Astrocyte of the spinal cord (primary cell): ENCODE results near the gene APEX1.
"Not testable (repeated sequence)": the region's sequence is repeated elsewhere in the genome, so short reads cannot be mapped to it uniquely, and the experiment has no call there.

ENCODE experiments used
- DNase-seq: peaks from one replicate; pipeline ENCODE4 v3.0.0; 2011; ENCODE audit warnings: low read depth, low spot score
- H3K4me3 ChIP-seq: 2 replicates; pipeline ENCODE4 v1.5.1; 2011; ENCODE audit warnings: low read depth, mild to moderate bottlenecking, low read length, moderate library complexity
- CTCF ChIP-seq: IDR thresholded peaks from 2 replicates; pipeline ENCODE4 v1.5.1; 2012; ENCODE audit warnings: low read depth, mild to moderate bottlenecking, low read length, inconsistent platforms
- in situ Hi-C: cut with HindIII; loops from 2 replicates; pipeline ENCODE4 v1.10.0; 2017; ENCODE audit warnings: low sequenced_read_pairs

APEX1 gene

GRCh38 chr14:20446889-20447288, 8.1 kb upstream of the APEX1 start:
- H3K4me3 ChIP-seq: no peak overlapping the region
- in situ Hi-C loops: no loop called here
- no peak for DNase-seq
- TF ChIP-seq CTCF: no peak

DNA sequence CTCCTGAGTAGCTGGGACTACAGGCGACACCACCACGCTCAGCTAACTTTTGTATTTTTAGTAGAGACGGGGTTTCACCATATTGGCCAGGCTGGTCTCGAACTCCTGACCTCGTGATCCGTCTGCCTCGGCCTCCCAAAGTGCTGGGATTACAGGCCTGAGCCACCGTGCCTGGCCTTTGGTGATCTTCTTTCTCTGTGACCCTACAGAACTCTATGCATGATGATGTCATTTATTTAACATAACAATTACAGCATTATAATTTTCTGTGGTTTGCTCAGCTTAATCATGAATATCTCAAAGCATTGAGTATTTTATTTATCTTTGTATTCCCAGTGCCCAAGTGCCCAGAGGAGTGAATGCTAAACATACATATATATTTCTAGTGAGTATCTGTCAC, 2.2 kb upstream of the APEX1 start:
- DNase-seq, H3K4me3 ChIP-seq, in situ Hi-C loops: not testable (repeated sequence)

DNA sequence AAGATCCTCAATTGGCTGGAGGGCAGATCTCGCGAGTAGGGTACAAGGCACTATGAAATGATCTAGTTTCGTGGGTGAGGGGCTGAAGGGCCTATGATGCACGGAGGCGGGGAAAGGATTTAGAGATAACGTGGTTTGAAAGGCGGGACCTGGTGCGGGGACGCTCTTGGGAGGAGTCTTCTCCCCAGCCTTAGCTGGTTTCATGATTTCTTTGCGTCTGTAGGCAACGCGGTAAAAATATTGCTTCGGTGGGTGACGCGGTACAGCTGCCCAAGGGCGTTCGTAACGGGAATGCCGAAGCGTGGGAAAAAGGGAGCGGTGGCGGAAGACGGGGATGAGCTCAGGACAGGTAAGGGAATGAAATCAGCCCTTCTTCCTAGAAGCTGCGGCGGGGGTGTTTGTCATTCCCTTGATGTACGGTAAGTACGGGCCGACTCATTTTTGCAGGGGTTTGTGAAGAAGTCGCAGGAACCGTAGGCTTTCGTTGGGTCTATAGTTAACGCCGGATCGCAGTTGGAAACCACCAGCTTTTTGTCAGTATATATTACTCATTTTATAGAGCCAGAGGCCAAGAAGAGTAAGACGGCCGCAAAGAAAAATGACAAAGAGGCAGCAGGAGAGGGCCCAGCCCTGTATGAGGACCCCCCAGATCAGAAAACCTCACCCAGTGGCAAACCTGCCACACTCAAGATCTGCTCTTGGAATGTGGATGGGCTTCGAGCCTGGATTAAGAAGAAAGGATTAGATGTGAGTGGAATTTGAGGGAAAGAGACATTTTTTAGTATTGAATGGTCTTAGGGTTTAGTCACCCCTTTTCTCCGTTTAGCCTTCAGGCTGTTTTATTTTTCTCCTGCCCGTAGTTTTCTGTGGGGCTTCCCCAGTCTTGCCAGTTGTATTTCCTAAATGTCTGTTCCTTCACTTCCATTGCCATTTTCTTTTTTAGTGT, 602 bp downstream of the APEX1 start:
- TF ChIP-seq CTCF: no peak
- peak overlapping the region; percentile 95 for H3K4me3 ChIP-seq
- in situ Hi-C loops: no loop called here
- DNase-seq: no peak

DNA sequence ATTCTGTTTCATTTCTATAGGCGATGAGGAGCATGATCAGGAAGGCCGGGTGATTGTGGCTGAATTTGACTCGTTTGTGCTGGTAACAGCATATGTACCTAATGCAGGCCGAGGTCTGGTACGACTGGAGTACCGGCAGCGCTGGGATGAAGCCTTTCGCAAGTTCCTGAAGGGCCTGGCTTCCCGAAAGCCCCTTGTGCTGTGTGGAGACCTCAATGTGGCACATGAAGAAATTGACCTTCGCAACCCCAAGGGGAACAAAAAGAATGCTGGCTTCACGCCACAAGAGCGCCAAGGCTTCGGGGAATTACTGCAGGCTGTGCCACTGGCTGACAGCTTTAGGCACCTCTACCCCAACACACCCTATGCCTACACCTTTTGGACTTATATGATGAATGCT, 1.9 kb downstream of the APEX1 start:
- no peak overlapping the region for H3K4me3 ChIP-seq
- in situ Hi-C loops: no loop called here
- DNase-seq: no peak
- no peak for TF ChIP-seq CTCF

DNA sequence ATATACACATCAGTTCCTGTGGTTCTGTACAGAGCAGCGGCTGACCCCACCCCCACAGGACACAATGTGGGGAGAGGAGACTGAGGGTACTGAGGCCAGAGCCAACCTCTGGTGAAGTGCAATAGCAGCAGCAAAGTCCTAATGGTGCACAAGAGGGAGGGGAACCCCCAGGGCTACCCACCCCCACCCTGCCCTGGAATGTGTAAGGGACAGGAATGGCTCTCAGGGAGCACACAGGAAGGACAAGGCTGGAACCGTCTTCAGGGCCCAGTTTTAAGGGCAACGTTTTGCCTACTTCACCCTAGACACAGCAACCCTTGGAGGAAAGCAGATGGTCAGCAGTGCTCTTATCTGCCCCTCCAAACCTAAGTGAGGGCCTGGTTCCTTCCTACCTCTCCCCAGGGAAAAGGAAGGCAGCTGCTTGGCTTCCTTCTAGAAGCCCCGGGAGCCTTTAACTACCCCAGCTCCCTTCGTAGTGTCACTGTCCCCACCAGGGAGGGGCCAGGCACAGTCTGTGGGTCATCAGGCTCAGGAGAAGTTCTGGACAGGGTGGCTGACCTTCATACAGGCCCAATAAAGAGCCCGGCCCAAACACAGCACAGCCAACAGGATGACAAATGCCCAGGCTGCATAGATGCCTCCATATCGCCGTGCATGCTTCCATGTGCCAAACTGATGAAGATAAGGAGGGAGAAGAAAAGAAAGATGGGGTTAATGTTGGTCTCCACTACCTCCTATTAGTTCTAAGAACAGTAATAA, 3.2 kb downstream of the APEX1 start:
- H3K4me3 ChIP-seq: no peak overlapping the region
- DNase-seq: no peak
- TF ChIP-seq CTCF: no peak
- in situ Hi-C loops: no loop called here

DNA sequence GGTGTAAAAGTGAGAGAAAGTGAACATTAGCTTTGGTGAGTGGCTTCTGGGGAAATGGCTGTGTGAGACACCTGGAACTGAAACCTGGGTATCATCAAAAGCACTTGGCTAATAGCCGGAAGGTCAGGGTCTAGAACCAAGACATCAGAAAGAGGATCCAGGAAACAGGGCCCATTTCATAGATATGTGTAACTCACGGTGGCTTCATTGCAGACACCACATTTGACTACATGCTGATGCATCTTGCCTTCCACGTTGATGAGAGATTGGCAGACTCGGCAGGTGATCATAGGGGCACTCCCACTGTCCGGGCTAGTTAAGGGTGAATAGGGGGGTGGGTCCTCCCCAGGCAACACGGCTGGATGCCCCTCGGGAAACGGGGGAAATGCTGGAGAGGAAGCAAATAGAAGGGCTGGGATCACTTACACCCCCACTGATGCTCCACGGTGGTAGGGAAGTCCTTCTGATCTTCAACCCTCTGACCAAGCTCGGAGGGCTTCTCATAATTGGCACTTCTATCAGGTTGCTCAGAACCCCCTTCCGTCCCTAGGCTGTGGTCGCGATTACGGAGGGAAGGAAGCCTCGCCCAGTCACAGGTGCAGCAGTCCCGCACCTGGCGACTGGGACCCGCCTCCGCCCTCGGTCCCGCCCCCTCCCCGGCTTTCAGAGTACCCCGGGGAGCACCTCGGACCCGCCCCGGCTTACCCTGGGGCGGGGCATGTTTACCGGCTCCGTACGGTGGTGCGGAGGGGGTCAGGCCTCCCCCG, 5.6 kb downstream of the APEX1 start:
- TF ChIP-seq CTCF: no peak
- H3K4me3 ChIP-seq: peak overlapping the region; percentile 92
- no peak for DNase-seq
- in situ Hi-C loops: no loop called here
